ENCODE measurements around the gene ZBTB39. TPM values are rescaled to one million over a fixed set of nuclear protein-coding genes. Genes with fewer than 3 reads are reported as not detected.

The ZBTB39 gene
- total RNA-seq, 3 donors from 2014 or later (not counting 1 experiment from before 2014, with no cell fraction given) = 9.5 to 17.6 (median 12.5) TPM

DNA sequence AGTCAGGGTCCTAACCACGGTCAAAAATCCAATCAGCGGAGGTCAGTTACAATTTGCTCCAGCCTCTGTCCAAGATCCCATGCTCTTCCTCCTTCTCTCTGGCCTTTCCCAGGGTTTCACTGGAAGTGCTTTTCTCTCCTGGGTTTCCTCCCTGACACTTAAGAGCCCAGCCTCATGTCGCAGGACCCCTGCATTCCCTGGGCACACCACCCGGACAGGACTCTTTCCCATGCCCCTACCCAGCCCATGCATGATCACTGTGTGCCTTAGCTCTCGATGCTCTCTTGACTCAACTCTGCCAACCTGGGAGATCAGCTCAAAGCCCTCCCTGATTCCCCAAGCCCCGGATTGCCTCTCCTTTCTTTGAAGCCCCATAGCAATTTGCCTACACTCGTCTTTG is 25.4 kb upstream of the ZBTB39 start:
- H3K36me3 Mint-ChIP-seq = no peaks in the 10 kb centered on the region
- H3K9me3 Mint-ChIP-seq = no peaks in the 10 kb centered on the region
- H3K4me3 Mint-ChIP-seq = no peak overlapping the region
- H3K27ac Mint-ChIP-seq = no peak overlapping the region
- peaks cover 8 to 20% of the 10 kb centered on the region in 2 donors for H3K4me1 Mint-ChIP-seq
- 87% methylated on average over 7 of the region's 7 CpGs for WGBS (ENCODE audit: insufficient coverage)
- no peaks in the 10 kb centered on the region for H3K36me3 ChIP-seq (ENCODE audit: control insufficient read depth, insufficient read depth, low read length)
- no peak overlapping the region for H3K27ac ChIP-seq (ENCODE audit: low read length)
- peaks cover 8% of the 10 kb centered on the region for H3K4me1 ChIP-seq (ENCODE audit: control insufficient read depth, insufficient read depth, low read length)
- DNase-seq (no peak), ATAC-seq (no peak)
- intact Hi-C loops (cut with micrococcal nuclease) = no loop called here
- TF ChIP-seq, protein P1, sequence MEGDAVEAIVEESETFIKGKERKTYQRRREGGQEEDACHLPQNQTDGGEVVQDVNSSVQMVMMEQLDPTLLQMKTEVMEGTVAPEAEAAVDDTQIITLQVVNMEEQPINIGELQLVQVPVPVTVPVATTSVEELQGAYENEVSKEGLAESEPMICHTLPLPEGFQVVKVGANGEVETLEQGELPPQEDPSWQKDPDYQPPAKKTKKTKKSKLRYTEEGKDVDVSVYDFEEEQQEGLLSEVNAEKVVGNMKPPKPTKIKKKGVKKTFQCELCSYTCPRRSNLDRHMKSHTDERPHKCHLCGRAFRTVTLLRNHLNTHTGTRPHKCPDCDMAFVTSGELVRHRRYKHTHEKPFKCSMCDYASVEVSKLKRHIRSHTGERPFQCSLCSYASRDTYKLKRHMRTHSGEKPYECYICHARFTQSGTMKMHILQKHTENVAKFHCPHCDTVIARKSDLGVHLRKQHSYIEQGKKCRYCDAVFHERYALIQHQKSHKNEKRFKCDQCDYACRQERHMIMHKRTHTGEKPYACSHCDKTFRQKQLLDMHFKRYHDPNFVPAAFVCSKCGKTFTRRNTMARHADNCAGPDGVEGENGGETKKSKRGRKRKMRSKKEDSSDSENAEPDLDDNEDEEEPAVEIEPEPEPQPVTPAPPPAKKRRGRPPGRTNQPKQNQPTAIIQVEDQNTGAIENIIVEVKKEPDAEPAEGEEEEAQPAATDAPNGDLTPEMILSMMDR (IDR thresholded peaks at IDR 0.05) = no peak
- no peaks in the 10 kb centered on the region for H3K27me3 ChIP-seq (ENCODE audit: control insufficient read depth, insufficient read depth, low read length)
- H3K9me3 ChIP-seq (ENCODE audit: control insufficient read depth, insufficient read depth, low read length) = no peaks in the 10 kb centered on the region
- no peak overlapping the region for H3K4me3 ChIP-seq (ENCODE audit: low read length)
- H3K27me3 Mint-ChIP-seq (ENCODE audit: low read depth in 2 of 2) = peaks cover 0 to 9% of the 10 kb centered on the region in 2 donors

- DNase-seq = peak in 1 of 2 donors; percentile 56
- intact Hi-C loops (cut with micrococcal nuclease) = no loop called here
- 3% methylated on average over 2 of the region's 2 CpGs for WGBS (ENCODE audit: insufficient coverage)
- Mint-ChIP-seq H3K27ac (no peak overlapping the region), H3K36me3 (no peaks in the 10 kb centered on the region), H3K9me3 (no peaks in the 10 kb centered on the region), H3K4me3 (no peak overlapping the region), H3K27me3 (ENCODE audit: low read depth in 2 of 2) (peaks cover 4 to 13% of the 10 kb centered on the region in 2 donors), H3K4me1 (peaks cover 8 to 20% of the 10 kb centered on the region in 2 donors)
- peak in 1 of 3 donors; percentile 35 for ATAC-seq
- Histone ChIP-seq H3K27ac (ENCODE audit: low read length) (no peak overlapping the region), H3K4me1 (ENCODE audit: control insufficient read depth, insufficient read depth, low read length) (peaks cover 8% of the 10 kb centered on the region), H3K27me3 (ENCODE audit: control insufficient read depth, insufficient read depth, low read length) (no peaks in the 10 kb centered on the region), H3K4me3 (ENCODE audit: low read length) (no peak overlapping the region), H3K9me3 (ENCODE audit: control insufficient read depth, insufficient read depth, low read length) (no peaks in the 10 kb centered on the region), H3K36me3 (ENCODE audit: control insufficient read depth, insufficient read depth, low read length) (no peaks in the 10 kb centered on the region)
- TF ChIP-seq, protein P1 (IDR thresholded peaks at IDR 0.05) = no peak
Measured at GRCh38 chr12:57031138-57031725, 24.9 kb upstream of the ZBTB39 start.

- TF ChIP-seq, protein P1 (IDR thresholded peaks at IDR 0.05) = no peak
- 89% methylated on average over 7 of the region's 7 CpGs for WGBS (ENCODE audit: insufficient coverage)
- H3K4me1 ChIP-seq (ENCODE audit: control insufficient read depth, insufficient read depth, low read length) = peaks cover 8% of the 10 kb centered on the region
- no peaks in the 10 kb centered on the region for H3K27me3 ChIP-seq (ENCODE audit: control insufficient read depth, insufficient read depth, low read length)
- ATAC-seq (no peak), DNase-seq (no peak)
- no peak overlapping the region for H3K27ac Mint-ChIP-seq
- H3K27ac ChIP-seq (ENCODE audit: low read length) = no peak overlapping the region
- H3K27me3 Mint-ChIP-seq (ENCODE audit: low read depth in 2 of 2) = peaks cover 9 to 16% of the 10 kb centered on the region in 2 donors
- H3K4me3 ChIP-seq (ENCODE audit: low read length) = no peak overlapping the region
- H3K4me1 Mint-ChIP-seq = peaks cover 8 to 20% of the 10 kb centered on the region in 2 donors
- H3K4me3 Mint-ChIP-seq = no peak overlapping the region
- H3K36me3 ChIP-seq (ENCODE audit: control insufficient read depth, insufficient read depth, low read length) = no peaks in the 10 kb centered on the region
- no peaks in the 10 kb centered on the region for H3K9me3 ChIP-seq (ENCODE audit: control insufficient read depth, insufficient read depth, low read length)
- intact Hi-C loops (cut with micrococcal nuclease) = no loop called here
- no peaks in the 10 kb centered on the region for H3K36me3 Mint-ChIP-seq
- no peaks in the 10 kb centered on the region for H3K9me3 Mint-ChIP-seq
Measured at GRCh38 chr12:57029457-57029856, 23.1 kb upstream of the ZBTB39 start.

DNA sequence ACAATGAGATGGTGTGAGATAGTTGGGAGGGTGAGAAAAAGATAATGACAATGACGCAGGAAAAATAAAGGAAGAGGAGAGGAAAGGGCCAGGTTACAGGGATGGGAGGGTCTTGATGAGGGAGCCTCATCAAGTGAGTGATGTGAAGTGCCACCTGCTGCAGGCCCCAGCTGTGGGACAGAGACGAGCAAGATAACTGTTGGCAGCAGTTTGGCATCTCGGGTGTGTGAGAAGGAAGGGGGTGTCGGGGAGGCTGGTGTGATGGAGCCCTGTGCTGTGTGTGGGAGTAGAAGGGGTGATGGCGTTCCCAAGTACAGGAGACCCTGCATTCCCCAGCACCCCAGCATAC is 21.4 kb upstream of the ZBTB39 start:
- DNase-seq (peak in 1 of 2 donors; percentile 17), ATAC-seq (no peak)
- Mint-ChIP-seq H3K4me3 (no peak overlapping the region), H3K36me3 (no peaks in the 10 kb centered on the region), H3K9me3 (no peaks in the 10 kb centered on the region), H3K27me3 (ENCODE audit: low read depth in 2 of 2) (peaks cover 9 to 19% of the 10 kb centered on the region in 2 donors), H3K27ac (no peak overlapping the region), H3K4me1 (peaks cover 8 to 20% of the 10 kb centered on the region in 2 donors)
- peaks cover 8% of the 10 kb centered on the region for H3K4me1 ChIP-seq (ENCODE audit: control insufficient read depth, insufficient read depth, low read length)
- WGBS (ENCODE audit: insufficient coverage) = 47% methylated on average over 4 of the region's 5 CpGs
- H3K27ac ChIP-seq (ENCODE audit: low read length) = no peak overlapping the region
- H3K27me3 ChIP-seq (ENCODE audit: control insufficient read depth, insufficient read depth, low read length) = no peaks in the 10 kb centered on the region
- no peaks in the 10 kb centered on the region for H3K36me3 ChIP-seq (ENCODE audit: control insufficient read depth, insufficient read depth, low read length)
- H3K9me3 ChIP-seq (ENCODE audit: control insufficient read depth, insufficient read depth, low read length) = no peaks in the 10 kb centered on the region
- intact Hi-C loops (cut with micrococcal nuclease) = no loop called here
- TF ChIP-seq, protein P1 (IDR thresholded peaks at IDR 0.05) = no peak
- H3K4me3 ChIP-seq (ENCODE audit: low read length) = no peak overlapping the region

All from natural killer cell (primary cell).